Mesenchymal stem cell (in vitro differentiated cells and primary cell): ENCODE measurements around the gene IFNA5.

Source experiments
- DNase-seq: peaks from one replicate; pipeline ENCODE4 v3.0.0-alpha.2; 2013
- H2AFZ ChIP-seq: one replicate; pipeline ENCODE4 v1.6.1; 2013; ENCODE audit warnings: low read depth, mild to moderate bottlenecking, control low read depth, inconsistent platforms, low read length, moderate library complexity
- H2AK5ac ChIP-seq: 2 replicates; pipeline ENCODE4 v1.6.1; 2013; ENCODE audit warnings: low read length, moderate library complexity, mild to moderate bottlenecking, inconsistent platforms; ENCODE audit not compliant: severe bottlenecking
- H2BK120ac ChIP-seq: one replicate; pipeline ENCODE4 v1.6.1; 2013; ENCODE audit warnings: low read depth, mild to moderate bottlenecking, inconsistent platforms, low read length, moderate library complexity
- H2BK12ac ChIP-seq, 2 experiments: one replicate each; pipeline ENCODE4 v1.6.1; 2013; ENCODE audit warnings: inconsistent platforms in 2 of 2, low read length in 2 of 2, mild to moderate bottlenecking in 2 of 2, moderate library complexity in 2 of 2, control low read depth in 1 of 2
- H2BK15ac ChIP-seq: one replicate; pipeline ENCODE4 v1.6.1; 2013; ENCODE audit warnings: mild to moderate bottlenecking, low read depth, inconsistent platforms; ENCODE audit not compliant: poor library complexity, severe bottlenecking
- H2BK5ac ChIP-seq: 2 replicates; pipeline ENCODE4 v1.6.1; 2013; ENCODE audit warnings: low read depth, mild to moderate bottlenecking, low read length, control low read depth, inconsistent platforms; ENCODE audit not compliant: poor library complexity, severe bottlenecking
- H3K14ac ChIP-seq, 2 experiments: one replicate each; pipeline ENCODE4 v1.6.1; 2013; ENCODE audit warnings: inconsistent platforms in 2 of 2, low read length in 2 of 2, control low read depth in 1 of 2, mild to moderate bottlenecking in 1 of 2, moderate library complexity in 1 of 2
- H3K18ac ChIP-seq, 2 experiments: one replicate each; pipeline ENCODE4 v1.6.1; 2013; ENCODE audit warnings: inconsistent platforms in 2 of 2, low read length in 2 of 2, control low read depth in 1 of 2, low read depth in 1 of 2, mild to moderate bottlenecking in 1 of 2
- H3K23ac ChIP-seq, 2 experiments: one replicate each; pipeline ENCODE4 v1.6.1; 2013; ENCODE audit warnings: inconsistent platforms in 2 of 2, low read length in 2 of 2, mild to moderate bottlenecking in 2 of 2, moderate library complexity in 2 of 2, control low read depth in 1 of 2
- H3K27ac ChIP-seq: 2 replicates; pipeline ENCODE4 v1.5.1; 2013; ENCODE audit warnings: mild to moderate bottlenecking, moderate library complexity, low read length, control low read depth, inconsistent platforms; ENCODE audit not compliant: poor library complexity, severe bottlenecking
- H3K27me3 ChIP-seq, 2 experiments: 2 replicates each; pipeline versions ENCODE4 v1.6.1 to v1.7.0; 2013; ENCODE audit warnings: low read length in 2 of 2, mild to moderate bottlenecking in 2 of 2, moderate library complexity in 2 of 2, control low read depth in 1 of 2, inconsistent platforms in 1 of 2; ENCODE audit not compliant: control insufficient read depth in 1 of 2, insufficient read depth in 1 of 2
- H3K36me3 ChIP-seq, 2 experiments: 2 replicates each; pipeline versions ENCODE4 v1.6.1 to v1.7.0; 2013; ENCODE audit warnings: low read length in 2 of 2, control low read depth in 1 of 2, inconsistent platforms in 1 of 2, low read depth in 1 of 2, mild to moderate bottlenecking in 1 of 2; ENCODE audit not compliant: insufficient read depth in 2 of 2, control insufficient read depth in 1 of 2
- H3K4ac ChIP-seq, 2 experiments: one replicate each; pipeline ENCODE4 v1.6.1; 2013; ENCODE audit warnings: inconsistent platforms in 2 of 2, low read length in 2 of 2, mild to moderate bottlenecking in 2 of 2, moderate library complexity in 2 of 2, control low read depth in 1 of 2, low read depth in 1 of 2
- H3K4me1 ChIP-seq: 2 replicates; pipeline ENCODE4 v1.6.1; 2013; ENCODE audit warnings: low read depth, low read length, control low read depth; ENCODE audit not compliant: control insufficient read depth, insufficient read depth
- H3K4me2 ChIP-seq: 2 replicates; pipeline ENCODE4 v1.6.1; 2013; ENCODE audit warnings: low read length, mild to moderate bottlenecking, inconsistent platforms; ENCODE audit not compliant: poor library complexity, severe bottlenecking
- H3K4me3 ChIP-seq, 2 experiments: 2 replicates each; pipeline versions ENCODE4 v1.5.1 to v1.7.0; 2013; ENCODE audit warnings: low read length in 2 of 2, mild to moderate bottlenecking in 2 of 2, control low read depth in 1 of 2, low read depth in 1 of 2; ENCODE audit not compliant: insufficient read depth in 1 of 2
- H3K79me1 ChIP-seq: replicated peaks from 2 replicates; pipeline ENCODE4 v1.6.1; 2013; ENCODE audit warnings: mild to moderate bottlenecking, control low read depth, low read length, inconsistent platforms; ENCODE audit not compliant: poor library complexity, severe bottlenecking
- H3K9ac ChIP-seq: 2 replicates; pipeline ENCODE4 v1.7.0; 2013; ENCODE audit warnings: mild to moderate bottlenecking, low read length, moderate library complexity
- H3K9me3 ChIP-seq: 2 replicates; pipeline ENCODE4 v1.7.0; 2013; ENCODE audit warnings: mild to moderate bottlenecking, low read length; ENCODE audit not compliant: control insufficient read depth
- H4K8ac ChIP-seq: one replicate; pipeline ENCODE4 v1.6.1; 2013; ENCODE audit warnings: inconsistent platforms, mild to moderate bottlenecking, low read length, moderate library complexity
- H4K91ac ChIP-seq: one replicate; pipeline ENCODE4 v1.6.1; 2013; ENCODE audit warnings: mild to moderate bottlenecking, low read length, inconsistent platforms
- WGBS: methylation state at CpG from one replicate; pipeline ENCODE4 v1.1.7; 2013; ENCODE audit warnings: mixed read lengths; 5-methylcytosine and 5-hydroxymethylcytosine counted together

The IFNA5 gene

DNA sequence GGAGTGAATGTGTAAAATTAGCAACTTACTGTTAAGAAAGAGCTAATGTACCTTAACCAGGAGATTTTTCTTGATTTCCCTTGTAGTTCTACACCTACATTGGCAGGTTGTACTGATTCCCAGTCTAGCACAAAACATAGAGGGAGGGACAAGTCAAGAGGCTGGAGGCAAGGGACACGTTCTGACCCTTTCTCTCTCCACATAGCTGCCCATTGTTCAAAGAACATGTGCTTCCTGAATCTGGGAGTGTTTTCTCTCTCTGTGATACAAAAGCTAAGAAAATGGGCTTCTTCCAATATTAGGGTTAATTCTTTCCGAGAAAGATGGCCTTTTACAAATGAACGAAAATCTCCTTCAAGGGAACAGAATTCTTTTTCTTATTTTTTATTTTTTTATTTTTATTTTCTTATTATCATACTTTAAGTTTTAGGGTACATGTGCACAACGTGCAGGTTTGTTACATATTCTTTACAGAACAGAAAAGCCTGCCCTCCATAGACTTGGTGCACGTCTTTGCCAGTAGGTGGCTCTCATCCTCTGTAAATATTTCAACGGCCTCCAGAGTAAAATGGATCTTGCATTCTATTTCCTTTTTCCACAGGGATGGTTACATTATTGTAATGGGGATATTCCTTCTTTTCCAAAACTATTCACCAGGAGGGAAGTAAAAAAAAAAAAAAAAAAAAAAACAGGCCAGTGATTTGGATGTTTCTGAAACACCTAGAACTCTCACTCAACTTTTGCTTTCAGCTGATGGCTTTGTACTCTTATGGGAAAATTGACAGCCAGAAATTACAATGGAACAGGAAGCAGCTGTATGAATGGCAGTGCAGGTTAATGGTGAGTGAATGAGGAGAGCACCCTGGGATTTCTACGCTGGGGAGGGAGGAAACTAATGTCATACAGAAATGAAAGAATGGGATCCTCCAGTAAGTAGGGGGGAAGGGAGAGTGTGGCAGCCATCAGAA, 13.1 kb upstream of the IFNA5 start:
- no peak overlapping the region for H3K18ac ChIP-seq
- no peak overlapping the region for H3K4ac ChIP-seq
- H3K9me3 ChIP-seq, result no peaks in the 10 kb centered on the region
- no peak overlapping the region for H3K23ac ChIP-seq
- WGBS, result 8% methylated on average over 3 of the region's 7 CpGs
- no peak overlapping the region for H2AK5ac ChIP-seq
- H3K27ac ChIP-seq, result no peak overlapping the region
- H2AFZ ChIP-seq, result no peak overlapping the region
- H3K14ac ChIP-seq, result no peak overlapping the region
- no peak overlapping the region for H4K91ac ChIP-seq
- no peaks in the 10 kb centered on the region for H3K4me1 ChIP-seq
- H3K4me3 ChIP-seq, result no peak overlapping the region
- no peak overlapping the region for H2BK15ac ChIP-seq
- H4K8ac ChIP-seq, result peak overlapping the region; percentile 64
- peaks cover 0 to 5% of the 10 kb centered on the region in 2 experiments for H3K27me3 ChIP-seq
- H2BK120ac ChIP-seq, result no peak overlapping the region
- no peak overlapping the region for H2BK5ac ChIP-seq
- H3K9ac ChIP-seq, result peak overlapping the region; percentile 2
- H3K4me2 ChIP-seq, result no peak overlapping the region
- peaks cover 7 to 25% of the 10 kb centered on the region in 2 experiments for H3K36me3 ChIP-seq
- no peak overlapping the region for H2BK12ac ChIP-seq
- DNase-seq, result peak; percentile 56
- peaks cover 2% of the 10 kb centered on the region for H3K79me1 ChIP-seq

DNA sequence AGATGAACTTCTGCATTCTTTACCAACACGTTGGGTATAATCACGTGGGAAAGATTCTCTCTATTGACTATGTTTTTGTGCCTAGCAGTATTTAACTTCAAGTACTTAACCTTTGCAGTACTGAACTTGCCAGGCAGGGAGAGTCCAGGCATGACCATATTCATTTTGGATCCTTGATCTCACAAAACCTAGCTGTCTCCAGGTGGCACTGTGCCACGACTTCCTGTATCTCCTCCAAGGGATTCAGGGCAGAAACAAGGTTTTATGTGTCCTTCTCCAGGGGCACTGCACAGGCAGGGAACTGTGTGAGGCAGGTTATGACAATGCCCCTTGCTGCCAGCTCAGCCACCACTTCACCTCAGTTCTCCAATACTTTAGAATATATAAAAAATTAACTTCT, 11.7 kb upstream of the IFNA5 start:
- no peak for DNase-seq
- peak overlapping the region; percentile 41 for H3K9ac ChIP-seq
- no peak overlapping the region for H2BK120ac ChIP-seq
- H2BK15ac ChIP-seq, result no peak overlapping the region
- H3K18ac ChIP-seq, result no peak overlapping the region
- H2BK5ac ChIP-seq, result no peak overlapping the region
- peaks cover 4 to 13% of the 10 kb centered on the region in 2 experiments for H3K36me3 ChIP-seq
- no peaks in the 10 kb centered on the region for H3K79me1 ChIP-seq
- H3K27me3 ChIP-seq, result peaks cover 0 to 5% of the 10 kb centered on the region in 2 experiments
- H3K23ac ChIP-seq, result no peak overlapping the region
- no peak overlapping the region for H3K4me2 ChIP-seq
- no peak overlapping the region for H3K4ac ChIP-seq
- no peak overlapping the region for H2BK12ac ChIP-seq
- H3K27ac ChIP-seq, result no peak overlapping the region
- H2AFZ ChIP-seq, result no peak overlapping the region
- no peak overlapping the region for H2AK5ac ChIP-seq
- 63% methylated on average over 3 of the region's 3 CpGs for WGBS
- H3K14ac ChIP-seq, result no peak overlapping the region
- no peaks in the 10 kb centered on the region for H3K4me1 ChIP-seq
- peak overlapping the region in 1 of 2 experiments; percentile 16 for H3K4me3 ChIP-seq
- no peak overlapping the region for H4K91ac ChIP-seq
- no peaks in the 10 kb centered on the region for H3K9me3 ChIP-seq
- H4K8ac ChIP-seq, result no peak overlapping the region

DNA sequence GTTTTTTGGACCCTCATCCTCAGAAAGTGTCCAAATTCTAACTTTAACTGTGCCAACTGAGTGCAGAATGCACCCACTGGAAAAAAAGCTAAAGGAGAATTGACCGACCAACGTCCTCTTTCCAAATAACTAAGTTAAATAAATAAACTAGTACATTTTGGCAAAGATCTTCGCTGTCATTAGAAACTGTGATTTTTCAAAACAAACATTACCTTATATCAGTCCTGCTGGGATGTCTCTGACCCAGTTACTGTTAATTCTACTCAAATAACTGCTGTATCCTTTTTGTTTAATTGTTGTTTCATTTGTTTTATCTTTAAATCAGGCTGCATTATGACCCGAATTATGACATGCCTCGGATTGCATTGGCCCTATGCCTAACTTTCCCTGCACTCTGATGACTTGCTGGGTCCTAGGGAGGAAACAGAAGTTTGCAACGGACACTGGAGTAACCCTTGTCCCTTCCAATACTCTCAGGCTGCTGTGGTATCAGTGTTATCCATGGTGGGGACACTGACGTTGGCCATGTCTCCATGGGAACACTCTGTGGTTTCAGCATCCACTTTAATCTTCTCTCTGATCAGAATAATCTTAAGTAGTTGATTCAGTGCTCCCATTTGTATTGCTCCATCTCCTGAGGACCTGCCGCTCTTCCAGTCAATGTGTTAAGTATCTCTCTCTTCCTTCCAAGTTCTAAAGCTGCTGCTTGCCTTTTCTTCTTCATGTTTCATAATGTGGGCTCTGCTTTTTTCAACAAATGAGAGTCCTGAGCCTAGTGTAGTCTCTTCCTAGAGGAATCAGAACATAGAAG, 11.1 kb upstream of the IFNA5 start:
- no peak overlapping the region for H3K18ac ChIP-seq
- H3K79me1 ChIP-seq, result no peaks in the 10 kb centered on the region
- no peak overlapping the region for H2BK12ac ChIP-seq
- H3K27ac ChIP-seq, result no peak overlapping the region
- H3K27me3 ChIP-seq, result peaks cover 0 to 5% of the 10 kb centered on the region in 2 experiments
- H3K23ac ChIP-seq, result no peak overlapping the region
- no peak overlapping the region for H2BK120ac ChIP-seq
- 70% methylated on average over 8 of the region's 8 CpGs for WGBS
- H3K9ac ChIP-seq, result peak overlapping the region; percentile 41
- peak overlapping the region in 1 of 2 experiments; percentile 20 for H3K4me3 ChIP-seq
- H3K4me1 ChIP-seq, result no peaks in the 10 kb centered on the region
- H4K8ac ChIP-seq, result no peak overlapping the region
- H3K4ac ChIP-seq, result no peak overlapping the region
- no peak overlapping the region for H4K91ac ChIP-seq
- no peak overlapping the region for H2AK5ac ChIP-seq
- H3K4me2 ChIP-seq, result no peak overlapping the region
- no peaks in the 10 kb centered on the region for H3K9me3 ChIP-seq
- no peak for DNase-seq
- no peak overlapping the region for H2BK15ac ChIP-seq
- no peak overlapping the region for H2AFZ ChIP-seq
- no peak overlapping the region for H3K14ac ChIP-seq
- H2BK5ac ChIP-seq, result no peak overlapping the region
- H3K36me3 ChIP-seq, result peaks cover 2 to 7% of the 10 kb centered on the region in 2 experiments

- H2BK120ac ChIP-seq, result no peak overlapping the region
- peaks cover 0 to 5% of the 10 kb centered on the region in 2 experiments for H3K27me3 ChIP-seq
- no peaks in the 10 kb centered on the region for H3K4me1 ChIP-seq
- H2BK12ac ChIP-seq, result no peak overlapping the region
- no peak overlapping the region for H3K27ac ChIP-seq
- H3K9ac ChIP-seq, result no peak overlapping the region
- H3K79me1 ChIP-seq, result no peaks in the 10 kb centered on the region
- DNase-seq, result no peak
- no peaks in the 10 kb centered on the region for H3K36me3 ChIP-seq
- no peak overlapping the region for H3K14ac ChIP-seq
- WGBS, result no CpG with 5 or more reads among the region's 2 CpGs
- H3K18ac ChIP-seq, result no peak overlapping the region
- no peak overlapping the region for H2AK5ac ChIP-seq
- H4K8ac ChIP-seq, result no peak overlapping the region
- no peak overlapping the region for H2AFZ ChIP-seq
- H3K9me3 ChIP-seq, result no peaks in the 10 kb centered on the region
- no peak overlapping the region for H2BK5ac ChIP-seq
- H3K4me2 ChIP-seq, result no peak overlapping the region
- H3K4ac ChIP-seq, result no peak overlapping the region
- no peak overlapping the region for H3K23ac ChIP-seq
- no peak overlapping the region for H2BK15ac ChIP-seq
- no peak overlapping the region for H4K91ac ChIP-seq
- H3K4me3 ChIP-seq, result no peak overlapping the region
Observed at GRCh38 chr9:21314152-21314551, 9.0 kb upstream of the IFNA5 start.
